ENCODE data around the gene RNF39.

Gene RNF39

GRCh38 chr6:30073489-30074235 is 1.9 kb downstream of the RNF39 start:
- DNase-seq (ENCODE audit: low spot score), result no peak
- H3K27ac ChIP-seq, result no peak overlapping the region
- no peak for TF ChIP-seq CTCF (IDR thresholded peaks at IDR 0.05)
- no peak overlapping the region for H3K4me3 ChIP-seq

DNA sequence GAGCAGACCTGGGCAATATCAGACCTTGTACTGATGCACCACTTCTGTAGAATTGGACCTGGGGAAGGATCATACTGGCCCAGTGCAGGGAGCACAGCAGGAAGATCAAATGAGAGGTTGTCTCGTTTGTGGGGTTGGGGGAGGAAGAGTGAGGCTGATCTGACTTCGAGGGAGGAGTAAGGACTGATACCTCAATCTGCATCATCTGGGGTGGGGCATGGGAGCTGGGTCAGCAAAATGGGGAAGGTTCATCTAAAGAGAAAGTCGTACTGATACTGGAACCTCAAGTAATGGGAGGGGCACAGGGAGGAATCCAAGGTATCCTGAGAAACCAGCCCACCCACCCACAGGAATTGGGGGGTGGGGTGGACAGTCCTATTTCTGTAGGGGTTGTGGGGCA is 3.7 kb downstream of the RNF39 start:
- TF ChIP-seq CTCF (IDR thresholded peaks at IDR 0.05), result no peak
- no peak for DNase-seq (ENCODE audit: low spot score)
- H3K27ac ChIP-seq, result no peak overlapping the region
- H3K4me3 ChIP-seq, result no peak overlapping the region

GRCh38 chr6:30071081-30071818 is 4.3 kb downstream of the RNF39 start:
- no peak for TF ChIP-seq CTCF (IDR thresholded peaks at IDR 0.05)
- H3K27ac ChIP-seq, result no peak overlapping the region
- peak overlapping the region; percentile 42 for H3K4me3 ChIP-seq
- DNase-seq (ENCODE audit: low spot score), result no peak

GRCh38 chr6:30067460-30068139 is 8.0 kb downstream of the RNF39 start:
- H3K4me3 ChIP-seq, result peak overlapping the region; percentile 86
- no peak for TF ChIP-seq CTCF (IDR thresholded peaks at IDR 0.05)
- peak overlapping the region; percentile 77 to 94 for H3K27ac ChIP-seq
- DNase-seq (ENCODE audit: low spot score), result no peak

DNA sequence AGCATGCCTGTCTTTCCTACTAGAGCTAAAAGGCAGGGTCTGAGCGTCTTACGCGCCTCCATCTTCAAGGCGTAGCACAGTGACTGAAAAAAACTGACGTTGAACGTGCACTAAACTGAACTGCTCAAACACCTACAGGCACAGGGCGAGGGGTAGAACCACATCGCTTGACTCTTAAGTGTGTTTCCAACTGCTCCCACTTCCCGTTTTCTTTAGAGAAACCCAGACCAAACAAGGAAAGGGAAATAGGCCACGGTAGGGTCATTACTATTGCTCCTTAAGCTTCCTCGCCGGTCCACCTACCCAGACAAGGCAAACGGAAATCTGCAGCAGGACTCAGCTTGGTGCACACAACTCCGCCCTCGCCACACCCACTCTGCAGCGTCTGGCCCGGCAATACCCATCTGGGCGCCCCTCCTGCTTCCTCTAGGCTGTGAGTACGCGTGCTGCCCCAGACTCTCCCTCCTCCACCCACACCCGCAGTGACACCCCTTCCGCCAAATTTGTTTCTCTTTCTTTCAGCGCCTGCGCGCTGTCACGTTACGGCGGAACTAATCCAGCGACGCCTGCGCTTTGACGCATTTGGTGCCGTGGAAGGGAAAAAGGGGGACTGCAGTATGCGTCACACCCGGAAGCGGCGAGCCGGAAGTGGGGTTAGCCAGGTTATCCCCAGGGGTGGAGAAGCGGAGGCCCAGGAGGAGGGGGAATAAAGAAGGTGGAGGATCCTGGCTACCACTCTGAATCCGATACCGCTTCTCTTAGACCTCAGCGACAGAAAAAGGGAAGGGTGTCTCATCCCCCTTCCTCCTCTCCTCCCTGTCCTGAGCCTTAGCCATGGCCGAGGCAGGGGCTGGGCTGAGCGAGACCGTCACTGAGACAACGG is 8.8 kb downstream of the RNF39 start, which contains the start of gene PPP1R11:
PPP1R11 (plus strand) TSS at position 622 of the 883 bp plus-strand sequence; CDS start at position 835, 213 bp downstream.
- peak within 1 kb of the TSS; percentile 77 to 94 for H3K27ac ChIP-seq
- no peak for TF ChIP-seq CTCF (IDR thresholded peaks at IDR 0.05)
- H3K4me3 ChIP-seq, result peak within 1 kb of the TSS; percentile 86
- peak; percentile 99 for DNase-seq (ENCODE audit: low spot score)

DNA sequence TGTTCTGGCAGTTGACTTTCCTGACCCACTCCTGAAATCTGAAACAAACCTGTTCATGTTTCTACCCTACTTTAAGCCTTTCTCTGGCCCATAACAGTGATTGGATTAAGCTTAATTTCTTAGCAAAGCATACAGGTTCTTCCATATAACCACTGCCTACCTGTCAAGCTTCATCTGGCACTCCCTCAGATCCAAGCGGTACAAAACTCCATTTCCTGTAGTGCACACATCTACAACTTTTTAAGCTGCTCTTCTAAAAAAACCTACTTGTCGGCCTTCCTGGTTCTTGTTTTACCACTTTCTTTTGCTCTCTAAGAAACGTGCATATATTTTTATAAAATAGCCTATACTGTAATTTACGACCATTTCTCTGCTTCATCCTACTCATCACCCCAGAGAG is 9.5 kb downstream of the RNF39 start:
- TF ChIP-seq CTCF (IDR thresholded peaks at IDR 0.05), result no peak
- peak overlapping the region; percentile 86 for H3K4me3 ChIP-seq
- DNase-seq (ENCODE audit: low spot score), result no peak
- peak overlapping the region; percentile 77 to 94 for H3K27ac ChIP-seq

All from coronary artery (tissue), 2 donors.